PC-9 (cell line): ENCODE measurements around the gene KCNJ15.

ENCODE experiments used
- CTCF ChIP-seq: fragments of 200-600 bp; sonication (generic); conservative IDR thresholded peaks from 2 replicates; pipeline ENCODE4 v1.6.1; 2017; ENCODE audit warnings: mixed run types, antibody characterized with exemption, mild to moderate bottlenecking, moderate library complexity
- EZH2 ChIP-seq: fragments of 200-600 bp; sonication (generic); IDR thresholded peaks from 2 replicates; pipeline ENCODE4 v1.8.0; 2017; ENCODE audit warnings: antibody characterized with exemption, low read depth

DNA sequence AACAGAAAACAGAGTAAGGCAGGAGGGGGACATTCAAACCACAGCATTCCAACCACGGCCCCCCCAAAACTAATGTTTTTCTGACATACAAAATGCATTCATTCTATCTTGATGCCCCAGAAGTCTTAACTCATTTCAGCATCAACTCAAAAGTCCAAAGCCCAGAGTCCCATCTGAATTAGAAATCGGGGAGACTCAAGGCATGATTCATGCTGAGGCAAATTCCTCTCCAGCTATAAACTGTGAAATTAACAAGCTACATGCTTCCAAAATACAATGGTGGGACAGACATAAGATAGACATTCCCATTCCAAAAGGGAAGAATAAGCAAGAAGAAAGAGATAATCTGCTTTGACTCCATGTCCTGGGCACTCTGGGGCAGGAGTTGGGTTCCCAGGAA lies 73.9 kb downstream of the KCNJ15 start:
- no peak for TF ChIP-seq CTCF
- TF ChIP-seq EZH2 = no peak
